Esophagus squamous epithelium (tissue), 5 donors: ENCODE measurements around the gene MOB3B. TPM values are rescaled to one million over a fixed set of nuclear protein-coding genes. Genes with fewer than 3 reads are reported as not detected.

Experiments used
- DNase-seq: peaks from one replicate; lab custom pipeline; 2025; lab: John Stamatoyannopoulos, UW
- H3K27ac ChIP-seq, 4 donors: fragments of 200-600 bp; sonication (generic); one replicate each; pipeline ENCODE4 v1.5.1; 2016 to 2019; ENCODE audit warnings: mild to moderate bottlenecking in 1 of 4
- H3K27me3 ChIP-seq, 4 donors: fragments of 200-600 bp; sonication (generic); 1 replicate in 3 of 4; 2 replicates in 1 of 4; pipeline versions ENCODE4 v1.5.1 to v1.6.0; 2017 to 2021; ENCODE audit warnings: antibody characterized with exemption in 1 of 4
- H3K36me3 ChIP-seq, 3 donors: fragments of 200-600 bp; sonication (generic); one replicate each; pipeline ENCODE4 v1.5.1; 2016 to 2019
- H3K4me1 ChIP-seq, 3 donors: fragments of 200-600 bp; sonication (generic); one replicate each; pipeline ENCODE4 v1.5.1; 2017 to 2019
- H3K4me3 ChIP-seq, 4 donors: fragments of 200-600 bp; sonication (generic); 1 replicate in 3 of 4; 2 replicates in 1 of 4; pipeline ENCODE4 v1.5.1; 2016 to 2019; ENCODE audit warnings: mild to moderate bottlenecking in 2 of 4, moderate library complexity in 1 of 4
- H3K9me3 ChIP-seq, 3 donors: fragments of 200-600 bp; sonication (generic); one replicate each; pipeline ENCODE4 v1.5.1; 2016 to 2019
- CTCF ChIP-seq, 6 experiments: fragments of 450-650 bp in 4 of 6; fragments of 200-600 bp in 2 of 6; sonication (generic) in 2 of 6; IDR thresholded peaks; one replicate each; pipeline ENCODE4 v1.5.1; 2016 to 2019; ENCODE audit warnings: antibody characterized with exemption in 6 of 6, mild to moderate bottlenecking in 4 of 6, moderate library complexity in 4 of 6
- POLR2A ChIP-seq, 4 donors: fragments of 450-650 bp; IDR thresholded peaks; one replicate each; pipeline ENCODE4 v1.6.1; 2017; ENCODE audit warnings: antibody characterized with exemption in 4 of 4, mild to moderate bottlenecking in 4 of 4, moderate library complexity in 3 of 4
- WGBS, 2 donors: methylation state at CpG; one replicate each; pipeline ENCODE4 v1.1.5; 2018; 5-methylcytosine and 5-hydroxymethylcytosine counted together
- intact Hi-C: fragments of 100-400 bp; cut with DNase I; formaldehyde crosslinking; loops from one replicate; pipeline ENCODE4 v1.15.0; 2022
- total RNA-seq, 4 donors: library from RNA; depleted of rRNA; stranded (reverse); fragments of >200 nt; gene quantifications; one replicate each; pipeline ENCODE4 v1.1.0, GENCODE V29; 2016
- donor health status: DM: yes; HTN: yes; CAD: no.

Gene MOB3B
- total RNA-seq, 4 donors from 2014 or later, result 2.2 to 7.6 (median 5.2) TPM

DNA sequence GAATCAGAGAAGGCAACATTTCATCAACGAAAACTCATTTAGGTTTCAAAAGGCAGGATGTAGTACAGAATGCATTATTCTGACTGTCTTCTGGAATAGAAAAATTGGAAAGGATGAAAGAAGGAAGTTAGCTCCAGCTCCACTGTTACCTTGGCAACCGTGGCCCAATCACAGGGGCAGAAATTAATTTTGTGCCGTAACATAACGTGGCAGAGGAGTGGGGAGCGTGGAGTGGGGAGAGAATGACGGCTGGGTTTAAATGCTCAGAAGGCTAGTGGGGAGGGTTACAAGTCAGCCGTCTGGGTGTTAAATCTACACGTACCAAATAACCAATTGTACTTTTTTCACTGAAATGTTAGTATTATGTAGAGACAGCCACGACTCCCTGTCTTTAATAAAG lies 200.3 kb downstream of the MOB3B start:
- intact Hi-C loops, result no loop called here
- H3K27ac ChIP-seq, result no peak overlapping the region
- no peak for DNase-seq
- WGBS, 2 donors, result 85 to 92% methylated on average over 9 of the region's 9 CpGs
- H3K9me3 ChIP-seq, result no peaks in the 10 kb centered on the region
- peaks cover 0 to 14% (median 0%) of the 10 kb centered on the region in 3 donors for H3K36me3 ChIP-seq
- H3K4me3 ChIP-seq, result no peak overlapping the region
- peaks cover 0 to 7% (median 5%) of the 10 kb centered on the region in 3 donors for H3K4me1 ChIP-seq
- H3K27me3 ChIP-seq, result no peaks in the 10 kb centered on the region
- TF ChIP-seq CTCF (IDR thresholded peaks at IDR 0.05) (no peak), POLR2A (IDR thresholded peaks at IDR 0.05) (no peak)

- DNase-seq, result no peak
- Histone ChIP-seq H3K27ac (no peak overlapping the region), H3K4me1 (peaks cover 0 to 4% (median 2%) of the 10 kb centered on the region in 3 donors), H3K4me3 (no peak overlapping the region), H3K36me3 (peaks cover 0 to 14% (median 0%) of the 10 kb centered on the region in 3 donors), H3K27me3 (no peaks in the 10 kb centered on the region), H3K9me3 (no peaks in the 10 kb centered on the region)
- 75 to 77% methylated on average over 3 of the region's 3 CpGs for WGBS, 2 donors
- no peak for TF ChIP-seq POLR2A (IDR thresholded peaks at IDR 0.05)
- no peak for TF ChIP-seq CTCF (IDR thresholded peaks at IDR 0.05)
- intact Hi-C loops, result no loop called here
Measured at GRCh38 chr9:27328483-27328882, 201.1 kb downstream of the MOB3B start.

DNA sequence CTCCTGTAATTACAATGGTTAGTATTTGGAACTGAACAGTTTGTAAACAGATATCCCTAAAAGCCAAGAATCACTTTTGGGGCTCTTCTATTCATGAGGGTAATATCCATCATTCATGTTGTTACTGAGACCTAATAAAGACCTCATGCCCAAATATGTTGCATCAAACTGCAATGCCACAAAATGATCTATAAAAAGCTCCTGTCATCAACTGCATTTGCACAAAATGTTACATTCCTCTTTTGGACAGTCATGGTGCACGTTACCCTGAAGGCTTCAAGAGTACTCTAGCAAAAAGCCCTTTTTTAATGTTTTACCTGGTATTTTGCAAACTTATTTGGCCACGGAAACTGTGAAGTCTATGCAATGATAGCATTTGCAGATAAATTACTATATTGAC lies 218.4 kb downstream of the MOB3B start:
- intact Hi-C loops, result no loop called here
- no peaks in the 10 kb centered on the region for H3K9me3 ChIP-seq
- H3K4me1 ChIP-seq, result no peaks in the 10 kb centered on the region
- no peaks in the 10 kb centered on the region for H3K27me3 ChIP-seq
- TF ChIP-seq CTCF (IDR thresholded peaks at IDR 0.05), result no peak
- no peak for TF ChIP-seq POLR2A (IDR thresholded peaks at IDR 0.05)
- DNase-seq, result no peak
- no peaks in the 10 kb centered on the region for H3K36me3 ChIP-seq
- H3K4me3 ChIP-seq, result no peak overlapping the region
- H3K27ac ChIP-seq, result no peak overlapping the region
- 87 to 94% methylated on average over 2 of the region's 2 CpGs for WGBS, 2 donors

DNA sequence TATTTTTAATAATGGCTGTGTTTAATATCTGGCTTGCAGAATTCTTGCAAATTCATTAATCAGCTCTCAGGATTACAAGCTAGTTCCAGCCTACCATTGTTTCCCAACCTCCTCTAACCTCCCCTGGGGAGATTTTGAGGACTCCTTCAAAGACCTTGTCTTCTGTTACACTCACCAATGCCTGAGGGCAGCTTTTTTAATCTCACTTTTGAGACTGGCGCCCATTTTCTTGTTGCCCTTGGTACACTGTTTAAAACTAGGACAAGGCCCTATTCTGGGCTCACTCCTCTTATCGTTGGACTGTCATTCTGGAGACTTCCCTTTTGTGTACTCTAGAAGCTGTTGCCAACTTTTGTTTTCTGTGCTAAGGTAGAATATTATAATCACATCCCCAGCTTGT lies 219.0 kb downstream of the MOB3B start:
- Histone ChIP-seq H3K9me3 (no peaks in the 10 kb centered on the region), H3K4me1 (no peaks in the 10 kb centered on the region), H3K27ac (no peak overlapping the region), H3K27me3 (no peaks in the 10 kb centered on the region), H3K36me3 (no peaks in the 10 kb centered on the region), H3K4me3 (no peak overlapping the region)
- no peak for TF ChIP-seq POLR2A (IDR thresholded peaks at IDR 0.05)
- TF ChIP-seq CTCF (IDR thresholded peaks at IDR 0.05), result no peak
- intact Hi-C loops, result no loop called here
- no peak for DNase-seq
- WGBS, 2 donors, result 34 to 50% methylated on average over 2 of the region's 2 CpGs

DNA sequence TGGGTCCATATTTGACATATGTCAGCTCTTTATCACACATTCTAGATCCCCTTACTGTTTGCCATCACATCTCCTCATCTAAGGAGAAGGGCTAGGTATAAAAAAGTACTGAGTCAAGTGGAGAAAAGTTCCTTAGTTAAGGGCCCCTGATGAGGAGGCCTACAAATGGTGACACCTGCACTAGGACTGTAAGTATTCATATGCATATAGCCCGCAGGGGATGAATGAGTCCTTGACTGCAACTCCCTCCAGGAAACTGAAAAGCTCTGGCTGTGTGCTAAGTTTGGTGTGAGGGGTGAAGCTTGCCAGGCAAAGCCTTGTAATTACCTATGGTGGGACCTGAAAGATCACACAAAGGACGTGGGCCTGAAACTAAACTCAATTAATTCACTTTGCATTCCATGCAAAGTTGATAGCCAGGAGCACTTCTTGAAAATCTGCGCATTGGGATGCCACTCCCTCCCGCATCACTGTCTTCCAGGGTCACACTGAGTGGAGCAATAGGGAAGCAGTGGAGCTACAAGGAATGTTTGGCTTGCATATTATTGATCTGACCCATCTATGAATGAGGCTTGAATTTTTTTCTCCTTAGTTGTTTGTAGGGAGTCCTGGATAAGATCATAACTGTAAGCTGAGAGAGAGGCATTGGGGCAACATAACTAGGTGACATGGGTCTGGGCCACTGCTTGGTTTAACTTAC lies 220.8 kb downstream of the MOB3B start:
- no peaks in the 10 kb centered on the region for H3K36me3 ChIP-seq
- intact Hi-C loops, result no loop called here
- WGBS, 2 donors, result 76 to 91% methylated on average over 4 of the region's 4 CpGs
- DNase-seq, result no peak
- no peak overlapping the region for H3K4me3 ChIP-seq
- TF ChIP-seq CTCF (IDR thresholded peaks at IDR 0.05) (no peak), POLR2A (IDR thresholded peaks at IDR 0.05) (no peak)
- no peaks in the 10 kb centered on the region for H3K9me3 ChIP-seq
- H3K27me3 ChIP-seq, result no peaks in the 10 kb centered on the region
- no peak overlapping the region for H3K27ac ChIP-seq
- no peaks in the 10 kb centered on the region for H3K4me1 ChIP-seq
